HG03432 (cell line): Measurements from ENCODE around the gene FKBP6.
"Not testable (repeated sequence)": the region's sequence is repeated elsewhere in the genome, so short reads cannot be mapped to it uniquely, and the experiment has no call there.

Experiments
- ATAC-seq: cut with Tn5 transposase; IDR thresholded peaks from one replicate; pipeline ENCODE4 v1.9.1; 2021; ENCODE audit warnings: mild to moderate bottlenecking, moderate library complexity; ENCODE audit not compliant: unreplicated experiment

FKBP6 gene, protein sequence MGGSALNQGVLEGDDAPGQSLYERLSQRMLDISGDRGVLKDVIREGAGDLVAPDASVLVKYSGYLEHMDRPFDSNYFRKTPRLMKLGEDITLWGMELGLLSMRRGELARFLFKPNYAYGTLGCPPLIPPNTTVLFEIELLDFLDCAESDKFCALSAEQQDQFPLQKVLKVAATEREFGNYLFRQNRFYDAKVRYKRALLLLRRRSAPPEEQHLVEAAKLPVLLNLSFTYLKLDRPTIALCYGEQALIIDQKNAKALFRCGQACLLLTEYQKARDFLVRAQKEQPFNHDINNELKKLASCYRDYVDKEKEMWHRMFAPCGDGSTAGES

DNA sequence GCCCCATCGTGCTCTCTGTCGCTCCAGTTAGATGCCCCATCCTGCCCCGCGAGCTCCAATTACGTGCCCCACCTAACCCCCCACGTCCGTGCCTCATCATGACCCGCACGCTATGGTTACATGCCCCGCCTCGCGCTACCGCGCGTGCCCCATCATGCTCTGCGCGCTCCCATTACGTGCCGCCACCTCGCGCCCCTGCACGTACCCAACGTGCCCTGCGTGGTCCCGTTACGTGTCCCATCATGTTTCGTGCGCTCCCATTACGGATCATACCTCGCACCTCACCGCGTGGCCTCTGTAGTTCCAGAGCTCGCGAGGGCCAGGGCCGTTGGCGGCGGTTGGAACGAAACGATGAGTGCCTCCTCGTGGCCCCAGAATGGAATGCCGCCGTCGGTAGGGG lies at the start of gene FKBP6, which contains the start of gene TRIM50:
Gene FKBP6 (plus strand): TSS at position 240 of the 400 bp plus-strand sequence. CDS start 268 bp downstream, outside the sequence.
Gene TRIM50 (minus strand): TSS at position 161 of the 400 bp plus-strand sequence. CDS start 3,295 bp downstream, outside the sequence.
- ATAC-seq, result not testable (repeated sequence)

DNA sequence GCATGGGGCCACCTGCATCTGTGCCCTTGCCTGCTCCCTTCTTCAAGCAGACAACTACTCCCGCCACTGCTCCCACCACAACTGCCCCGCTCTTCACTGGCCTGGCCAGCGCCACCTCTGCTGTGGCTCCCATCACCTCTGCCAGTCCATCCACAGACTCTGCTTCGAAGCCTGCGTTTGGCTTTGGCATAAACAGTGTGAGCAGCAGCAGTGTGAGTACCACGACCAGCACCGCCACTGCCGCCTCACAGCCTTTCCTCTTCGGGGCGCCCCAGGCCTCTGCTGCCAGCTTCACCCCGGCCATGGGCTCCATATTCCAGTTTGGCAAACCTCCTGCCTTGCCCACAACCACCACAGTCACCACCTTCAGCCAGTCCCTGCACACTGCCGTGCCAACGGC lies 30.7 kb upstream of the FKBP6 start:
- ATAC-seq, result not testable (repeated sequence)

DNA sequence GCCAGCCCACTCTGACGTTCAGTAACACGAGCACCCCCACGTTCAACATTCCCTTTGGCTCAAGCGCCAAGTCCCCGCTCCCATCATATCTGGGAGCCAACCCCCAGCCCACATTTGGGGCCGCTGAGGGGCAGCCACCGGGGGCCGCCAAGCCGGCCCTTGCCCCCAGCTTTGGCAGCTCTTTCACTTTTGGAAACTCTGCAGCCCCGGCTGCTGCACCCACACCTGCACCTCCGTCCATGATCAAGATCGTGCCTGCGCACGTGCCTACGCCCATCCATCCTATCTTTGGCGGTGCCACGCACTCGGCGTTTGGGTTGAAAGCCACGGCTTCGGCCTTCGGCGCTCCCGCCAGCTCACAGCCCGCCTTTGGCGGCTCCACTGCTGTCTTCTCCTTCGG lies 30.3 kb upstream of the FKBP6 start:
- not testable (repeated sequence) for ATAC-seq

DNA sequence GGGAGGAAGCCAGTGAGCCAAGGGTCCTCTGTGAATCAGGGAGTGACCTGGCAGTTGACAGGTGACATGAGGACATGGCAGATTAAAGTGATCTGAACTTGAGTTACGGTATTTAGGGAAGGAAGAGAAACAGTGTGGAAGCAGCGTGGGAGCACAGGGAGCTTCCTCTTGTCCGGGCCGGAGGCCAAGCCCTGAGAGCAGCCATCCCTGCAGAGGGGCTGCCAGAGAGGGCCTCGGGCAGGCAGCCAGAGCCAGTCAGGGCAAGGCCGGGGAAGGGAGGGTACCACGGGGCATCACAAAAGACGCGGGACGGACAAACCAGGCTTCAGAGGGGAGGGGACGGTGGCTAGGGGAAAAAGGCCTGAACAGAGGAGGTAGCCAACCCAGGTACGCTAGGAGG lies 28.1 kb upstream of the FKBP6 start:
- not testable (repeated sequence) for ATAC-seq

DNA sequence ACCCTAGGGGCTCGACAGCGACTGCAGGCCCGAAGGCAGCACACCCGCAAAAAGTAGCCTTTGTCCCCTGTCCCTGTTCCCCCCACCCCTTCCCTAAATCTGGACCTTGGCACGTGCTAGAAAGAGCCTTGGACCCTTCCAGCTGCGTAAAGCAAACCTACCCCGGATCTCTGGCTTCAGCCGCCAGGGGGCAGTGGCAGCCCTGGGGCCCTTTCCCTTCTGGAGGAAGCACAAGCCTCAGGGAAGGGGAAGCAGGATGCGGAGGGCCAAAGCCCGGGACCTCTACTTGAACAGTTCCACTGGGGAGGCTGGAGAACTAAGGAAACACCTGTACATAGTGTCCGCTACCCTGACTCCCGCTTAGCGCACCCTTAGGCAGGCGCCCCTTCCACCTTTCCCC lies 26.9 kb upstream of the FKBP6 start:
- not testable (repeated sequence) for ATAC-seq

DNA sequence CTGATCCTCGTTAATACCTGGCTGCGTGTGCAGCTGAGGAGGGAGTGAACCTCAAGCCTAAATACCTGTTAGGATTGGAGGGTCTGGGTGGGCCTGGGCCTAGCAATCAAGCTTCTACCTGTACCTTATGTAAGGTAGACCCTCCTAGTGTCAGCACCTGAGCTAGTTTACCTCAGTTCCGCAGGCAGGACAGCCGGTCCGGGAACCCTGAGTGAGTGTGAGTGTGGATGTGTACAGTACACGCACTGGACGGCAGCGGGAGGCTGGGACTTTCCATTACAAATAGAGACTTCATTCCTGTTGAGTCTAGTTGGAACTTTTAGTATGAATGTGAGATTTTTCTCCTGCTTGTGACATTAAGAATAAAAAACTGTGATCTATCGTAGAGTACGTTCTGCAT lies 25.1 kb upstream of the FKBP6 start:
- not testable (repeated sequence) for ATAC-seq

DNA sequence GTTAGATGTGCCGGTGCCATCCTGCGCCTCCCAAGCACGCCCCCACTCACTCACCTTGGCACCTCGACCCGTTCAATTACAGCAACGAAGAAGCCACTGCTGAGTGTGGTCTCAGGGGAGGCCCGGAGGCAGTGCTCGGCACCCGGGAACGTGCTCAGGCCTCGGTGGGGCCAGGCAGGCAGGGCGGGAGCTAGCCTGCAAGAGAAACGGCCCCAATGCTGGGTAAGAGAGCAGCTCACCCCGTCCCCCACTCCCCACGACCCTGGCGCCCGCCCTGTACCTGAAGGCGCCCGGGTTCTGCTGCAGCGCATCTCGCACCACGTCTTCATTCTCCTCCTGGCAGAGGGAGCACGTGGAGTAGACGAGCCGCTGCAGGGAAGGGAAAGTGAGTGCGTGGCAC lies 24.4 kb upstream of the FKBP6 start:
- no peak for ATAC-seq

DNA sequence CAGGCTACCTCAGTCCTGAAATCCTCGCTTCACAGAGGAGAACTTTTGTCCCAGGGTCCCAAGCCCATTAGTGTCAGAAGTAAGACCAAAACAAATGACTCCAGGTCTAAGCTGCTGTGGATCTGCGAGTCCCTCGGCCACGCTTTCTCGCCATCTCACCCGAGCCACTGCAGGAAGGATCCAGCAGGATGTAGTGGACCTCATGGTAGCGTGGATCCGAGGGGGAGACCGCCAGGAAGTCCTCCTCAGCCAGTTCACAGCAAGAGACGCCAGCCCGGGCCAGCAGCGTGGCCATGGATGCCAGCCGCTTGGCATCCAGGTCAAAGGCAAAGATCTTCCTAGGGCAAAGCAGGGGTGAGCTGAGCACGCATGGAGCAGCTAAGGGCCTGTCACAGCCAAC lies 23.9 kb upstream of the FKBP6 start:
- no peak for ATAC-seq

DNA sequence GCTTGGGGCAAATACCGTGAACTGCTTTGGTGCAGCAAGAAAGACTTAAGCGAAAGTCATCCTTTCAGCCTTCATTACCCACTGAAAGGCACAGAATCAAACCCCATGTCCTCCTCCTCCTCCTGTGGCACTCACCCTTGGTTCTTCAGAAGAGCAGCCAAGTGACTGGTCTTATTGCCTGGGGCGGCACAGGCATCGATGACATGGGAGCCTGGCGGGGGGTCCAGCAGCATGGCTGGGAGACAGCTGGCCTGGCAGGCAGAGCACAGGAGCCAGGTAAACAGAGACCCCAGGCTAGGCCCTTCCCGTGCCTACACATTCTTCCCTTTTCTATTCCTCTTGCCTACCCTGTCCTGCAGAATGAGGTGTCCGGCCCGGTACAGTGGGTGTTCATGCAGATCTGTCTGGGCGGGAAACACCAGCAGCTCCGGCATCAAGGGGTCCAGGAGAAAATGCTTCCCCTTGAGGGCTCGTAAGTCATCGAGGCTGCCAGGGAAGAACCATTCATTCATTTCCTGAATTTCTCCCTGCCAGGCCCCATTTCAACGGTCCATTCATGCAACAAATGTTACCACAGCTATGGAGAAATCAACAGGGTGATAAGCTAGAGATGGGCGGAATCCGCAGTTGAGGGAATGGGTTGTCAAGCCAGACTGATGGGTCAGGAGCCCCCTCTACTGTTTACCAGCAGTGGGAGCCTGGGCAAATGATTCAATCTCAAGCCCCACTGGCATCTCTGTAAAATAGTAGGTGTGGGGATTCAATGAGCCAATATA lies 23.2 kb upstream of the FKBP6 start:
- ATAC-seq, result not testable (repeated sequence)

DNA sequence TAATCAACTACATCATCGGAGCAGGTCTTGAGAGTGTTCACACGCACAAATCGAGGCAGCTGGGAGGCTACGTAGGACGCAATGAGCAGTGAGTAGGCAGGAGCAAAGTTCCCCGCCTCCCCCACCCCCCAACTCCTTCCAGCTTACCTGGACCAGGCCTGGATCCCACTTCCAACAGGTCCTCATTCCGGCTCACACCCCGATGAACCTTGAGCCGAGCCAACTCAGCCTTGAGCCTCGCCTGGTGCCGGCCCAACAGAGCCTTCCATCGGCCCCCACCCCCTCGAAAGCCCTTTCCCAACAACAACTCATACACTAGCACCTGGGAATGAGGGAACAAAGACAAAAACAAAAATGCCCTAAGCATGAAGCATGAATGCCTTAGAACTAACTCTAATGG lies 20.5 kb upstream of the FKBP6 start:
- no peak for ATAC-seq

DNA sequence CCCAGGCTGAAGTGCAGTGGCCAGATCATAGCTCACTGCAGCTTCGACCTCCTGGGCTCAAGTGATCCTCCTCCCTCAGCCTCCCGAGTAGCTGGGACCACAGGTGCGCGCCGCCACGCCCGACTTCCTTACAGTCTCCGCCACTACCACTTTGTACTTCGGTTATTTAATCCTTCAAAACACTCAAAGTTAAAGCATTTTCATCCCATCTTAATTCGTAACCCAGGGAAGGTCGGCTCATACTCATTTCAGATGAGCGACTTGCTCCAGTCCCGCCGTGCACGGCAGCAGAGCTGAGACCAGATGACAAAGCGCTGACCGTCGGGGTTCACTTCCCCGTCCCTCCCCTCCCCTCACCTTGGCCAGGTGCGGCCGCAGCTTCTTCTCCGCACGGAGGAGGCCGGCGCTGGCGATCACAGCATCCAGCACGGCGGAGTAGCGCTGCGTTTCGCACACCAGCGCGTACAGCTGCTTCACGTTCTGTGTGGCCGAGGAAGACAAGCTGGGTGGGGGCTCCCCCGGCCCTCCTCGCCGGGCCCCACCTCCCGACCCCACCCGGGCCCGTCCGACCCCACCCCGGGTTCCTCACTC lies 19.8 kb upstream of the FKBP6 start:
- ATAC-seq, result peak; percentile 43

DNA sequence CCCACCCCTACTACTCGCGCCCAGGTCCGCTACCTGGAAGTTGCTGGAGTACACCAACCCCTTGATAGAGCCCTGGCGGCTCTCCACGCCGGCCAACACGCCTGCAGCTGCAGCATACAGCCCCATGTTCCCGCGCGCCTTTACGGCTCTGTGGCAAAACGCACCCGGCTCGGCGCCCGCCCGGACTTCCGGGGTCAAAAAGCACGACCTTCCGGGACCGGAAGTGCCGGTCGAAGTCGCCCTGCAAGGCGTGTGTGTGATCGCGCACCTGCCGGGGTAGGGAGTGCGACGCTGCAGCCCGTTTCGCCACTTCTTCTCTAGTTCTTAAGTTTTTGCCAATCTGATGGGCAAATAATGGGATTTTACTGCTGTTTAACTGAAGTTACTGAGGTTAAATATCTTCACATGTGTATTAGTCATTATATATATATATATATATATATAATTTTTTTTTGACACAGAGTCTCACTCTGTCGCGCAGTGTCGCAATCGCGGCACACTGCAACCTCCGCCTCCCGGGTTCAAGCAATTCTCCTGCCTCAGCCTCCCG lies 19.2 kb upstream of the FKBP6 start, which contains the start of gene NSUN5:
Gene NSUN5 (minus strand): TSS at position 162 of the 550 bp plus-strand sequence. CDS start 36 bp downstream, at position 126.
- ATAC-seq, result peak; percentile 91

DNA sequence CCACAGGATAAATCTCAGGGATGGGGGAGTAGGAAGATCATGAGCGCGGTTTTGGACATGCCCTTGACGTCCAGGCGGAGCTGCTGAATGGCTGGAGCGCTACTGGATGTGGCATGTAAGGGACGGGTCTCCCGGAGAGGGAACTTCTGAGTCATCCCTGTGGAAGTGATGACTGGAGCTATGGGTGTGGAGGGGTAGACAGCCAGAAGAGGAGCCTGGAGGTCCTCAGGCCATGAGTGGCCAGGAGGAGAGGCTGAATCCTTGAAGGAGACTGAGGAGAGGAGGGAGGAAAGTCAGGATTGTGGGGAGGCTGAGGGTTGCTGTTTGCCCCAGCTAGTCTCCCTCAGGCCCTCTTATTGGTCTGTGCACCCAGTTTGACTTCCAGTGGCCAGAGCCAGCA lies 16.5 kb upstream of the FKBP6 start:
- ATAC-seq, result not testable (repeated sequence)

DNA sequence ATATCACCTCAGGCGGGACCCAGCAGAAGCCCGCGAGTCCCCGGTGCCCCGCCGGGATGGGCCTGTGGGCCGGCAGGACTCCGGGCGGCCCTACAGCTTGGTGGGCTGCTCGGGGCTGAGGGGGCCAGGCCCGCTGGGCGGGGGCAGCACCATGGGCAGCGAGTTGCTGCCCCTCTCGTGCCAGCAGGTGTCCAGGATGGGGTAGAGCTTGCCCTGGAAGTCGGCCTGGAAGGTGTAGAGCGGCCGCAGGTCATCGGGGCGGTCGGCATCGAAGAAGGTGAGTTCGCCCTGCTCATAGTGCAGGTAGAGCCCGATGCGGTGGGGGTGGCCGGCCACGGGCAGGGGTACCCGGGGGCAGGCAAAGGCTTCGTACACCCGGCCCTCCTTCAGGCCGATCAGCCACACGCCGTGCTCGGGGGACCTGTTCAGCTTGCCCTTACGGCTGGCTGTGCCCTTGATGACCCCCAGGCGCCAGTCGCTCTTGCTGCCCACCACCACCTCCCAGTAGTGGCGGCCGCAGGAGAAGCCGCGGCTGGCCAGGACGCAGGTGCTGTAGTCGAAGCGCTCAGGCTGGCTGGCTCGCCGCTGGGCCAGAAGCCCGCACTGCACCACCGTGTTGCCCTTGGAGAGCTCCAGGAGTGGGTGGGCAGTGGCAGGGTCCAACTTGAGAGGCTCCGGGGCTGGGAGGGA lies 15.0 kb upstream of the FKBP6 start:
- ATAC-seq, result no peak

DNA sequence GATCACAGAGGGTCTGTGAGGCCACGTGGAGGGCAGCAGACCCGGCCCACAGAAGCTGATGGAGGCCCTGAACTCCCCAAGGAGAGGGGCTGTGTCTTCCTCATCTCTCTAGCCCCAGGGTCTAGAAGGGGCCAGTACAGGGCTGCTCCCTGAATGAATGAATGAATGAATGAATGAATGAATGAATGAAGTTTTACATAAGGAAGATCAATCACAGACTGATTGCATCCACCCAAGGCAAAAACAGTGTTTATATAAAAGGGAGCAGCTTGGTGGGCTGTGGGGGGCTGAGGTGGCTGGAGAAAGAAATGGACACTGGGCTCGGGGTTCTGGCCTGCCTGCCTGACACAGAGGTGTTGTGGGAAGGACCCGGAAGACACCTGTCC lies 14.4 kb upstream of the FKBP6 start:
- no peak for ATAC-seq

DNA sequence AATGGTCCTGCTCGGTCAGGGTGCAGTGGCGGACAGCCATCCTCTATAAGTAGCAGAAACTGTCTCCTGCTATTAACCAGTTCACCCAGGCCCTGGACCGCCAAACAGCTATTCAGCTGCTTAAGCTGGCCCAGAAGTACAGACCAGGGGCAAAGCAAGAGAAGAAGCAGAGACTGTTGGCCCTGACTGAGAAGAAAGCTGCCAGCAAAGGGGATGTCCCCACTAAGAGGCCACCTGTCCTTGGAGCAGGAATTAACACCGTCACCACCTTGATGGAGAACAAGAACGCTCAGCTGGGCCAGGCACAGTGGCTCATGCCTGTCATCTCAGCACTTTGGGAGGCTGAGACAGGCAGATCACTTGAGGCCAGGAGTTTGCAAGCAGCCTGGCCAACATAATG lies 13.7 kb upstream of the FKBP6 start:
- no peak for ATAC-seq

DNA sequence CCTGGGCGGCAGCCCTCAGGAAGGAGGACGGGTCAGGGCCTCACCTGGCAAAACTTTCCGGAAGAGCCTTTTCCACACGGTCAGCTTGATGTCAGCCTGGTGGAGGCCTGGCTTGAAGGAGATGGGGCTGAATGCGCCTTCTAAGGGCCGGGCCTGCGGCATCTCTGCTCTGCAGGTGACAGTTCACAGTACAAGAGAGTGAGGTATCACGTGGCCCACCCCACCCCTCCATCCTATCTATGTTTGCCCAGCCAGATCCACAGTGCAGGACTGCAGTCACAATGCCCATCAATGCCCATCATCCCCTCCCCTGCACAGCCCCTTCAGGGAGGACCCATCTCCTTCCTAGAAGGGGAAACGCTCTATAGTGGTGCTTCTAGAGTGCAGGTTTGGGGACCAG lies 11.4 kb upstream of the FKBP6 start:
- ATAC-seq, result no peak

DNA sequence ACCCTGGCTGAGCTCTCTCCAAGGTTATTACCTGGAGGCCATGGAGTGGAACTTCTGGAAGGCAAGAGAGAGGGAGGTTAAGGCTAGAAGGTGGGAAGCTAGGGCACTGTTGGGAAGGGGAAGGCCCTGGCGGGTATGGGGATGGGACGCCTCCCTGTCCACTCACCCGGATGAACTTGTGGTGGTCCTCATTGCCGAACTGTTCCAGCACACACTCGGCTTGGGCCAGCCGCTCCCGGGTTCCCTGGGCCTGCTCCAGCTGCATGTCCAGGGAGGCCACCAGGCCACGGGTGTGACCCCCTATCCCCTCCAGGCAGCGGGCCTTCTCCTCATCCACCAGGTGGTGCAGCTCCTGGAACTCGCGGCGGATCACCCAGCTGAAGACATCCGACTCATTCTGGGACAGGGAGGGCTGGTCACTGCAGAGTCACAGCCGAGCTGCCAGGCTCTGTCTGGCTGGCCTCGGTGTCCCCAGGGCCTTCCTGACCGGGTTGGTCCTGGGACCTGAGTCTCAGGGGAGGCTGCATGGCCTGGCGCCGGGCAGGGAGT lies 9.2 kb upstream of the FKBP6 start:
- not testable (repeated sequence) for ATAC-seq

DNA sequence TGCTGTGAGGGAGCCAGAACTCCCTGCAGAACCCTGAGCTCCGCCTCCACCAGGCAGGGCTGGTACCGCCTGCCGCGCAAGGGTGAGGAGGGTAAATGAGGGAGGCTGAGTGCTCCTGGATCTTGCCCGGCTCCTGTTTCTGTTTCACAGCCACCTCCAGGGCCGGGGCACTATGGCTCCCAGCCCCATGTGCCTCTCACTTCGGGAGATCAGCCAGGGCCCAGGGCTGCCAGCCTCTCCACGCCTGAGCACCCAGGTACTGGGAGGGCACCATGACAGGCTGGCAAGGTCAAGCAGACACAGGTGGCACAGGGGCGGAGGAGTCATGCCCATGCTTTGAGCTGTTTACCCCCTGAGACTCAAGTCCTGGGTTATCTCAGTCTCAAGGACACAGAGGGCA lies 8.4 kb upstream of the FKBP6 start:
- not testable (repeated sequence) for ATAC-seq

DNA sequence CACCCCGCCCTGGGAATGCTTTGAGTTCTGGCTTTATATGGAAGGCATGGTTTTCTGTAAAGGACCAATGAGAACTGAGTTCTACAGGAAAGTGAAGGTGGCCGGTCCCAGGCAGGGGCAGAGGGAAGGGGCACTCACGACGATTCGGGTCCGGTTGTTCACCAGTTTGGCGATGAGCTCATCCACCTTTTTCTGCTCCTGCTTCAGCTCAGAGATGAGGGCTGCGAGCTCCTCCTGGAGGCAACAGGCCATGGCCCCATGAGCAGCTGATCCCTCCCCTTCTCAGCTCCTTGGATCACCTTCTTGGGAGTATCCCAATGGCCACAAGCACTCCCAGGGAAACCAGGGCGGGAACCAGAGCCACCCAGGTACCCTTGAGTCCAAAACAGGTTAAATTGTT lies 8.0 kb upstream of the FKBP6 start:
- not testable (repeated sequence) for ATAC-seq
